Astrocyte (in vitro differentiated cells and primary cell): ENCODE data around the gene PTH1R. TPM values are rescaled to one million over a fixed set of nuclear protein-coding genes. Genes with fewer than 3 reads are reported as not detected.

Experiments used
- DNase-seq: peaks from one replicate; pipeline ENCODE4 v3.0.0-alpha.2; 2010; ENCODE audit warnings: low read depth
- FAIRE-seq: peaks from 2 replicates; lab custom pipeline; 2011; peaks lifted over from hg19 to GRCh38; lab: Jason Lieb, UNC
- H2AFZ ChIP-seq: 2 replicates; pipeline ENCODE4 v1.6.0; 2012; ENCODE audit warnings: low read depth, low read length, inconsistent platforms
- H3K27ac ChIP-seq: 2 replicates; pipeline ENCODE4 v1.5.1; 2011; ENCODE audit warnings: low read depth, low read length, inconsistent platforms
- H3K27me3 ChIP-seq: 2 replicates; pipeline ENCODE4 v1.6.0; 2011; ENCODE audit warnings: low read length, inconsistent platforms; ENCODE audit not compliant: insufficient read depth
- H3K36me3 ChIP-seq: 2 replicates; pipeline ENCODE4 v1.5.1; 2011; ENCODE audit warnings: low read length, inconsistent platforms; ENCODE audit not compliant: insufficient read depth
- H3K4me1 ChIP-seq: 2 replicates; pipeline ENCODE4 v1.5.1; 2011; ENCODE audit warnings: low read length, inconsistent platforms; ENCODE audit not compliant: insufficient read depth
- H3K4me2 ChIP-seq: 2 replicates; pipeline ENCODE4 v1.6.0; 2012; ENCODE audit warnings: low read length, inconsistent platforms
- H3K4me3 ChIP-seq: 2 replicates; pipeline ENCODE4 v1.5.1; 2011; ENCODE audit warnings: low read depth, mild to moderate bottlenecking, low read length, inconsistent platforms; ENCODE audit not compliant: insufficient read depth
- H3K79me2 ChIP-seq: 2 replicates; pipeline ENCODE4 v1.6.0; 2012; ENCODE audit warnings: mild to moderate bottlenecking, low read length, inconsistent platforms; ENCODE audit not compliant: insufficient read depth
- H3K9ac ChIP-seq: 2 replicates; pipeline ENCODE4 v1.6.0; 2012; ENCODE audit warnings: mild to moderate bottlenecking, low read length, inconsistent platforms
- H3K9me3 ChIP-seq: 2 replicates; pipeline ENCODE4 v1.5.1; 2012; ENCODE audit warnings: low read depth, mild to moderate bottlenecking, low read length, inconsistent platforms; ENCODE audit not compliant: insufficient read depth
- H4K20me1 ChIP-seq: 2 replicates; pipeline ENCODE4 v1.6.0; 2012; ENCODE audit warnings: low read length, inconsistent platforms; ENCODE audit not compliant: insufficient read depth
- H3K27ac Mint-ChIP-seq: one replicate; pipeline ENCODE4 v1.8.0; 2021; ENCODE audit warnings: mild to moderate bottlenecking, mixed read lengths; ENCODE audit not compliant: unreplicated experiment
- H3K27me3 Mint-ChIP-seq: one replicate; pipeline ENCODE4 v1.8.0; 2021; ENCODE audit warnings: low read depth, mixed read lengths; ENCODE audit not compliant: unreplicated experiment
- H3K36me3 Mint-ChIP-seq: one replicate; pipeline ENCODE4 v1.8.0; 2021; ENCODE audit warnings: low read depth, mixed read lengths; ENCODE audit not compliant: unreplicated experiment
- H3K4me1 Mint-ChIP-seq: one replicate; pipeline ENCODE4 v1.8.0; 2021; ENCODE audit warnings: low read depth, mixed read lengths; ENCODE audit not compliant: unreplicated experiment
- H3K4me3 Mint-ChIP-seq: one replicate; pipeline ENCODE4 v1.8.0; 2021; ENCODE audit warnings: mild to moderate bottlenecking, moderate library complexity, mixed read lengths; ENCODE audit not compliant: unreplicated experiment
- H3K9me3 Mint-ChIP-seq: one replicate; pipeline ENCODE4 v1.8.0; 2021; ENCODE audit warnings: mild to moderate bottlenecking, mixed read lengths; ENCODE audit not compliant: unreplicated experiment
- CTCF ChIP-seq: IDR thresholded peaks from 2 replicates; pipeline ENCODE4 v1.5.1; 2011; ENCODE audit warnings: low read depth, mild to moderate bottlenecking, inconsistent platforms, low read length, moderate library complexity; ENCODE audit not compliant: insufficient read depth
- EZH2 ChIP-seq: IDR thresholded peaks from 2 replicates; pipeline ENCODE4 v1.6.1; 2012; ENCODE audit warnings: mild to moderate bottlenecking, low read length, inconsistent platforms; ENCODE audit not compliant: insufficient read depth
- total RNA-seq: library from RNA; stranded (reverse); gene quantifications from 2 replicates; pipeline ENCODE4 v1.2.1, GENCODE V29; 2021

PTH1R gene
- total RNA-seq, 1 donor from 2014 or later, result 5.2 TPM

DNA sequence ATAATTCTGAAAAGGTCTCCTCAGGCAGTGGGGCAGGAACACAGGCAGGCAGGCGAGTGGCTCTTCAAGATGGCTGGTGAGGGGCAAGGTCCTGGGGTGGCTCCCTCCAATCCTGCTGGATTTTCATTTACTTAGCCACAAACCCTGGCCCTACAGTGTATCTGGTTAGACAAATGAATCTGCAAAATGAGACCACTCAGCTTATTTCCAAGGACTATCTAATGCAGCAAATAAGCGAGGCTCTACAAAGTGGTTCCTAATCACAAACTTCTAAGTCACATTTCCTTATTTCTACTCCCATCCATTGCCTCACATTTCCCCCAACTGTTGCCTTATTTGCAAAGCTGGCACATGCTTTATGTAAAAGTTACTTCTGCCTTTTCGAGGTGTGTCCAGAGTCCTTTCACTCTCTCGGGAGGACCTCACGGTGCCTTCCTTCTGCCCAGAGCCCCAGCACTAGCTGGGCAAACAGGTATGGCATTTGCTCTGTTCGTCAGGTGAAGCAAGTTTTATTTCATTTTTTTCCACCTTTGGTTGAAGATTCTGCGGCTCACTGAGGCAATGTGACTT lies 58.6 kb downstream of the PTH1R start:
- H3K27ac Mint-ChIP-seq, result peak overlapping the region; percentile 84
- peaks cover 48% of the 10 kb centered on the region for H3K4me1 Mint-ChIP-seq
- Histone ChIP-seq H3K27me3 (no peaks in the 10 kb centered on the region), H4K20me1 (peaks cover 92% of the 10 kb centered on the region), H3K27ac (peak overlapping the region; percentile 11), H3K4me1 (peaks cover 45% of the 10 kb centered on the region), H3K79me2 (peaks cover 88% of the 10 kb centered on the region), H3K36me3 (no peaks in the 10 kb centered on the region), H2AFZ (no peak overlapping the region), H3K9ac (peak overlapping the region; percentile 3), H3K4me3 (no peak overlapping the region), H3K4me2 (peak overlapping the region; percentile 54), H3K9me3 (no peaks in the 10 kb centered on the region)
- TF ChIP-seq CTCF, result no peak
- H3K4me3 Mint-ChIP-seq, result no peak overlapping the region
- peaks cover 16% of the 10 kb centered on the region for H3K36me3 Mint-ChIP-seq
- H3K27me3 Mint-ChIP-seq, result no peaks in the 10 kb centered on the region
- H3K9me3 Mint-ChIP-seq, result no peaks in the 10 kb centered on the region
- FAIRE-seq (peak; percentile 34), DNase-seq (no peak)

- Histone ChIP-seq H3K27me3 (no peaks in the 10 kb centered on the region), H2AFZ (no peak overlapping the region), H3K4me3 (no peak overlapping the region), H3K9ac (no peak overlapping the region), H3K36me3 (no peaks in the 10 kb centered on the region), H4K20me1 (peaks cover 90% of the 10 kb centered on the region), H3K79me2 (peaks cover 85% of the 10 kb centered on the region), H3K27ac (no peak overlapping the region), H3K9me3 (no peaks in the 10 kb centered on the region), H3K4me1 (peaks cover 38% of the 10 kb centered on the region), H3K4me2 (peak overlapping the region; percentile 19)
- TF ChIP-seq CTCF, result no peak
- no peak for TF ChIP-seq EZH2
- Mint-ChIP-seq H3K27me3 (no peaks in the 10 kb centered on the region), H3K4me1 (peaks cover 42% of the 10 kb centered on the region), H3K27ac (peak overlapping the region; percentile 84), H3K36me3 (peaks cover 16% of the 10 kb centered on the region), H3K9me3 (no peaks in the 10 kb centered on the region), H3K4me3 (no peak overlapping the region)
- DNase-seq (peak; percentile 22), FAIRE-seq (no peak)
These were observed 59.3 kb downstream of the PTH1R start for GRCh38 chr3:46936733-46937250.

GRCh38 chr3:46938118-46938517 lies 60.6 kb downstream of the PTH1R start:
- H3K36me3 ChIP-seq, result no peaks in the 10 kb centered on the region

More at GRCh38 chr3:46938118-46938517, 60.6 kb downstream of the PTH1R start:
- DNase-seq, result no peak
- Histone ChIP-seq H3K79me2 (peaks cover 85% of the 10 kb centered on the region), H2AFZ (no peak overlapping the region), H3K9me3 (no peaks in the 10 kb centered on the region), H3K4me2 (no peak overlapping the region), H3K27me3 (no peaks in the 10 kb centered on the region), H3K4me3 (no peak overlapping the region), H4K20me1 (peaks cover 90% of the 10 kb centered on the region), H3K27ac (no peak overlapping the region), H3K9ac (no peak overlapping the region), H3K4me1 (peaks cover 35% of the 10 kb centered on the region)
- Mint-ChIP-seq H3K36me3 (peaks cover 20% of the 10 kb centered on the region), H3K27ac (peak overlapping the region; percentile 18), H3K9me3 (no peaks in the 10 kb centered on the region), H3K4me3 (no peak overlapping the region), H3K4me1 (peaks cover 46% of the 10 kb centered on the region), H3K27me3 (no peaks in the 10 kb centered on the region)
- TF ChIP-seq EZH2 (no peak), CTCF (no peak)
- no peak for FAIRE-seq
